Thymus (tissue), 11 donors: Measurements from ENCODE around the gene GAB2. TPM values are rescaled to one million over a fixed set of nuclear protein-coding genes. Genes with fewer than 3 reads are reported as not detected.

Source experiments
- DNase-seq, 9 donors: peaks; one replicate each; pipeline ENCODE4 v3.0.0-alpha.2; 2013; ENCODE audit warnings: low spot score in 9 of 9, low read depth in 6 of 9, missing footprints in 1 of 9
- H3K27ac ChIP-seq, 2 donors: one replicate each; pipeline ENCODE4 v1.5.1; 2013; ENCODE audit warnings: control low read depth in 1 of 2, low read depth in 1 of 2, low read length in 1 of 2, mild to moderate bottlenecking in 1 of 2, moderate library complexity in 1 of 2
- H3K27me3 ChIP-seq, 2 donors: one replicate each; pipeline ENCODE4 v1.5.1; 2013; ENCODE audit warnings: low read length in 1 of 2; ENCODE audit not compliant: control insufficient read depth in 2 of 2, insufficient read depth in 1 of 2
- H3K36me3 ChIP-seq, 2 donors: one replicate each; pipeline ENCODE4 v1.5.1; 2013; ENCODE audit warnings: low read length in 1 of 2, mild to moderate bottlenecking in 1 of 2, moderate library complexity in 1 of 2; ENCODE audit not compliant: control insufficient read depth in 2 of 2, insufficient read depth in 2 of 2
- H3K4me1 ChIP-seq, 2 donors: one replicate each; pipeline ENCODE4 v1.5.1; 2013; ENCODE audit warnings: low read length in 2 of 2; ENCODE audit not compliant: control insufficient read depth in 2 of 2, insufficient read depth in 2 of 2
- H3K4me3 ChIP-seq, 2 donors: one replicate each; pipeline ENCODE4 v1.5.1; 2013; ENCODE audit warnings: low read length in 2 of 2, control low read depth in 1 of 2, mild to moderate bottlenecking in 1 of 2
- H3K9me3 ChIP-seq, 2 donors: one replicate each; pipeline ENCODE4 v1.5.1; 2013; ENCODE audit warnings: low read length in 1 of 2, mild to moderate bottlenecking in 1 of 2; ENCODE audit not compliant: control insufficient read depth in 2 of 2, insufficient read depth in 1 of 2
- WGBS: extraction: QIAGEN DNeasy Blood & Tissue Kit; methylation state at CpG from one replicate; pipeline ENCODE4 v1.1.7; 2013; 5-methylcytosine and 5-hydroxymethylcytosine counted together
- polyA plus RNA-seq: library from polyadenylated mRNA; stranded (reverse); fragments of 200-250 nt; gene quantifications from one replicate; pipeline ENCODE4 v1.2.3, GENCODE V29; 2013
- total RNA-seq: library from RNA; stranded (reverse); fragments of 120-200 nt; gene quantifications from one replicate; pipeline ENCODE4 v1.2.4, GENCODE V29; 2013
- donor health status: healthy.

GAB2 gene
- total and polyA plus RNA-seq, 2 donors = 3.7 to 12.6 TPM

DNA sequence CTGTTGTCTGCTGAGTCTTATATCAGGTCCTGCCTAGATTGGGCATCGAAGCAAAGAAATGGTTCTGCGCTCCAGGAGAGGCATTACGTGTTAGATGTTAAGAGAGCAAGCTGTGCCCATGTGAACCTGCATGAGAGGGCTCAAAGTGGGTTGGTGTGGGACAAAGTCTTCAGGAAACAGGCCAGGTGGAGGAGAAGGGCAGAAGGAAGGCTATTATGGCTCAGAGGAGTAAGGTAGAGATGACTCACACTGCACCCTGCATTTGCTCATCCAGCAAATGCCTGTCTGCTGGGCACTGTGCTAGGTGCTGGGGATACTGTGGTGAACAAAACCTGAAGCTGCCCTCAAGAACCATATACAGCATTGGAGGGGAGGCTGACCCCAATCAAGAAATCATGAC, 223.1 kb downstream of the GAB2 start:
- Histone ChIP-seq H3K36me3 (peaks cover 7 to 21% of the 10 kb centered on the region in 2 donors), H3K27me3 (peaks cover 0 to 2% of the 10 kb centered on the region in 2 donors), H3K4me1 (peaks cover 17 to 60% of the 10 kb centered on the region in 2 donors), H3K4me3 (no peak overlapping the region), H3K9me3 (peaks cover 1 to 5% of the 10 kb centered on the region in 2 donors), H3K27ac (no peak overlapping the region)
- DNase-seq = no peak
- WGBS = 97% methylated on average over 3 of the region's 3 CpGs

DNA sequence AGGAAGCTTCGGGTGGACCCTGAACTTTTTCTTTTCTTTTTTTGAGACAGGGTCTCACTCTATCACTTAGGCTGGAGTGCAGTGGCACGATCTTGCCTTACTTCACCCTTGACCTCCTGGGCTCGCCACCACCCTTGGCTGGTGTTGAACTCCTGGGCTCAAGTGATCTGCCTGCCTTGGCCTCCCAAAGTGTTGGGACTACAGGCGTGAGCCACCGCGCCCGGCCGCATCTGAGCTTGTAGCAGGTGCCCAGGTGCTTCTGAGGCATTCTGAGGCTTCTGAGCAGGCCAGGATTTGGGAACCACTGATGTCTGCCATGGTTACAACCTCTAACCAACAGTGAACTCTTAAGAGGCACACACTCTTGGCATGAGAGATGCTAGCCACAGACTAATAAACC, 223.8 kb downstream of the GAB2 start:
- H3K4me1 ChIP-seq = peaks cover 20 to 62% of the 10 kb centered on the region in 2 donors
- 97% methylated on average over 8 of the region's 8 CpGs for WGBS

DNA sequence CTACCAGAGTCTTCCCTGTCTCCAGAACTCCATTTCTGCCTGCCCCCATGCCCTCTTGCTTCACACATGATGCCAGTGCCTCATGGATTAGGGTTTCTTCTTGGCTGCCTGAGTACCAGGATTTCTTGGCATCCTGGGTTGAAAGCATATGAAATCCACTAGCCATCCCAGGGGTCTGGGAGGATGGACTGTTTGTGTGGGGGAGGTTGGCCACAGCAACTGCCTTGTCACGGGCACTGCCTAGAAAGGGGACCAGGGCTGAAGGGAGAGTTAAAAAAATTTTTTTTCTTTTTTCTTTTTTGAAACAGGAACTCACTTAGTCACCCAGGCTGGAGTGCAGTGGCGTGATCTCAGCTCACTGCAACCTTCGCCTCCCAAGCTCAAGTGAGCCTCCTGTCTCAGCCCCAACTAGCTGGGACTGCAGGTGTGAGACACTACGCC, 224.7 kb downstream of the GAB2 start:
- DNase-seq = peak in 1 of 9 donors; percentile 42
- H3K27ac ChIP-seq = peak overlapping the region in 1 of 2 donors; percentile 55
- no peak overlapping the region for H3K4me3 ChIP-seq
- peaks cover 1 to 5% of the 10 kb centered on the region in 2 donors for H3K9me3 ChIP-seq
- peaks cover 0 to 2% of the 10 kb centered on the region in 2 donors for H3K27me3 ChIP-seq
- WGBS = 78% methylated on average over 4 of the region's 4 CpGs
- H3K36me3 ChIP-seq = peaks cover 6 to 12% of the 10 kb centered on the region in 2 donors
- H3K4me1 ChIP-seq = peaks cover 20 to 62% of the 10 kb centered on the region in 2 donors

More for the DNA sequence above, 223.8 kb downstream of the GAB2 start:
- Histone ChIP-seq H3K27ac (no peak overlapping the region), H3K9me3 (peaks cover 1 to 5% of the 10 kb centered on the region in 2 donors), H3K4me3 (no peak overlapping the region), H3K27me3 (peaks cover 0 to 2% of the 10 kb centered on the region in 2 donors), H3K36me3 (peaks cover 7 to 17% of the 10 kb centered on the region in 2 donors)
- no peak for DNase-seq

DNA sequence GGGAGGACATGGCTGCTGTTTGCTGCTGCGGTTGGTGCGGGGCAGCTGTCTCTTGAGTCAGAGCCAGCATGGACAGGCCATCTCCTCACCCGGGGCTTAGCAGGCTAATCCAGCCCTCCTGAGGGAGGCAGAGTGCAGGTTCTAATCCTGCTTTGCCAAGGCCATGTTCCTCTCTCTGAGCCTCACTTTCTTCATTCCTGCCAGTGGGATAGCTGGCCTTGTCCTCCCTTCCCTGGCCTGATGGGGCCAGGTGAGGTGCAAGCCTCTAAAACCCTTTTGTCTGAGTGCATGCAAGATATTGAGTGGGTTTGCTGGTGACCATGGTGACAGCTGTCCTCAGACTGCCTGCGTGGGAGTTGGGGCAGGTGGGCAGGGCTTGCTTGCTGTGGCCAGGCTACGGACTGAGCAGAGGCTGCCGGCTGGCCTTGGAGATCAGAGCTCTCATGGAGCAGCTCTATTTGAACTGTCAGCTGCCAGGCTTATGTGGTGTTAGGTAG, 225.3 kb downstream of the GAB2 start:
- DNase-seq = no peak
- Histone ChIP-seq H3K4me3 (no peak overlapping the region), H3K4me1 (peaks cover 20 to 62% of the 10 kb centered on the region in 2 donors), H3K27ac (no peak overlapping the region), H3K27me3 (peaks cover 0 to 2% of the 10 kb centered on the region in 2 donors), H3K36me3 (peaks cover 3 to 8% of the 10 kb centered on the region in 2 donors), H3K9me3 (peaks cover 1 to 5% of the 10 kb centered on the region in 2 donors)
- WGBS = 95% methylated on average over 6 of the region's 6 CpGs

DNA sequence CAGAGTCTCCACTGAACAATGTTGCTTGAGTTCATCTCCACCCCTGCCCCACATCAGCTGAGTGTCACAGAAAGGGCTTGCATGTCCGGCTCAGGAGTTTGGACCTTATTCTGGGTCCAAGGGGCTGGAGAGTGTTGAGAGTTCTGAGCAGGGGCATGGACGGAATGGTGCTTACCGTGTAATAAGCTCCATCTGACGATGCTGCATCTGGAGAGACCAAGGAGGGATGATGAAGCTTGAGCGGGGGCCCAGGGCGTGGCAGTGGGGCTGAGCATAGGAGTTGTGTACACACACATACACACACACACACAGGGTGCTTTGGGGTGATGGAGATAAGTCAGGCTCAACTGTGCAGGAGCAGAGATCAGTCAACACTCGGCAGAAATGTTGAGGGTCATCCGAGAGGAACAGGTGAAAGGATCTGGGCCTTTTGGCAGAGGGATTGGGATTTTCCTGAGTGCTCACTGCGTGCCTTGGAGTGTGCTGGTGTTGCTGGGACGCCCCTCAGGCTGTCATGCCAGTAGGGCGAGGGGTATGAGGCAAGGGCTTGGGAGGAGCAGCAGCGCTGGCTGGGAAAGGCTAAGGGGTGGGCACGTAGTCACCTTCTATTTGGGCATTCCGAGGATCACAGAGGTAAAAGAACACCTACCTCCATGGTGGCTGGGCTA, 226.6 kb downstream of the GAB2 start:
- Histone ChIP-seq H3K27me3 (peaks cover 0 to under 1% of the 10 kb centered on the region in 2 donors), H3K27ac (no peak overlapping the region), H3K4me1 (peaks cover 20 to 58% of the 10 kb centered on the region in 2 donors), H3K36me3 (peaks cover 0 to 3% of the 10 kb centered on the region in 2 donors), H3K9me3 (peaks cover 0 to 3% of the 10 kb centered on the region in 2 donors), H3K4me3 (no peak overlapping the region)
- no peak for DNase-seq
- WGBS = 96% methylated on average over 14 of the region's 14 CpGs

DNA sequence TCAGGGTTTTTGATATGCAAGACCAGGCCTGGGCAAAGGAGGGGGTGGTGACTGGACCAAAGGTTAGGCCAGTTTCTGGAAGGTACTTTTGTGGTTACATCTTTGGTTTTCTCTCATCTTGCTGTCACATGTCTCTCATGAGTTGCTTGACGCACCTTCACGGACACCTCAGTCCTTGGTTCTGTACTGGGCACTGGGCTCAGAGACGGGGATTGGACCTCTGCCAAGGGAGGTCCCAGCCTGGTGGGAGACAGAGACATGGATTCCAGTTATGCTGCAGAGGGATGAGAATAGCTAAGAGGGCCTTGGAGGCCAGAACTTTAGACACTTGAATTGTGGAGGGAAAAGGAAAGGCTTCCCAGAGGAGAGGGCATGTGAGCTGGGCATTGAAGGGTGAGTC, 227.2 kb downstream of the GAB2 start:
- H3K27me3 ChIP-seq = no peaks in the 10 kb centered on the region
- H3K9me3 ChIP-seq = no peaks in the 10 kb centered on the region
- no peak overlapping the region for H3K27ac ChIP-seq
- peaks cover 0 to 3% of the 10 kb centered on the region in 2 donors for H3K36me3 ChIP-seq
- H3K4me3 ChIP-seq = no peak overlapping the region
- peaks cover 20 to 52% of the 10 kb centered on the region in 2 donors for H3K4me1 ChIP-seq
- WGBS = 84% methylated on average over 3 of the region's 3 CpGs
- DNase-seq = no peak

DNA sequence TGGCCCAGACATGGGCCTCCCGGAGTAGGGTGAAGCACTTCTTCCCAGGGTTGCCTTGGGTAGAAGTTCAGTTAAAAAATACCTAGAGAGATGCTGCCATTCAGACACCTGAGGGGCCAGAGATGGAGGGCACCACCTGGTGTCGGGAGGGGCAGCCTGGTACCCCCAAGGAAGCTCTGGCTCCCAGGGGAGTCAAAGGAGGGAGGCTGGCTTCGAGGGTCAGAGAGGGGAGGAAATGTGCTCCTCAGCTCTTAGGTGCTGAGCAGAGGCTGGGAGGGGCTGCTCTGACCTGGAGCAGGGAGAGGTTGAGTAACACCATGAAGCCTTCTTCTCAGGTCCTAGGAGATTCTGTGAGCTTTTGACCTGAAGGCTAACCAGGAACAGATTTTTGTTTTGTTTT, 227.8 kb downstream of the GAB2 start:
- no peaks in the 10 kb centered on the region for H3K9me3 ChIP-seq
- peaks cover 20 to 50% of the 10 kb centered on the region in 2 donors for H3K4me1 ChIP-seq
- H3K36me3 ChIP-seq = peaks cover 0 to 3% of the 10 kb centered on the region in 2 donors
- peak overlapping the region in 1 of 2 donors; percentile 46 for H3K27ac ChIP-seq
- no peak for DNase-seq
- WGBS = 69% methylated on average over 3 of the region's 3 CpGs
- peak overlapping the region; percentile 87 to 95 for H3K4me3 ChIP-seq
- no peaks in the 10 kb centered on the region for H3K27me3 ChIP-seq

DNA sequence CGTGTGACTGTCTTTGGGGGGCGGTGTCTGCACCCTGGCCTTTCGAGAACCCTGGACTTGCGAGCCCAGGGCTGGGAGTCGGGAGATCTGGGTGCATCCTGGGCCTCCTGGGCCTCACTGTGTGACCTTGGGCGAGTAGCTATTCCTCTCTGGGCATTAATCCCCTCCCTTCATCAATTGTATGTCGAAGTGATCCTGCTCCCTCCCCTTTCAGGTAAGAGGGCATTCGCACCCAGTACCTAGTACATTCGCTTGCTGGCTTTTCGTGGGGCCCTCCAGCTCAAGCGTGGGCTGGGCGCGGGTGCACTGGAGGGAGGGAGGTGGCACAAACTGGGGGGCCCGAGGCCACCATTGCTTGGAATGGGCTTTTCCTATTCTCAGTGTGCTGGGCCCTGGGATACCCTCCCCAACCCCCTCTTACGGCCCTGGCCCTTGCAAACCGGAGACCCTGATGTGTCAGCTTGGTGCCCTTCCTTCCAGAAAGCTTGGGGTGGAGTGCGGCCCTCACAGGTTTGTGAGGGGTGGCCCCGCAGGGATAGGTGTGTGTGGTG, 228.4 kb downstream of the GAB2 start:
- peaks cover 0 to 3% of the 10 kb centered on the region in 2 donors for H3K36me3 ChIP-seq
- peaks cover 20 to 50% of the 10 kb centered on the region in 2 donors for H3K4me1 ChIP-seq
- H3K4me3 ChIP-seq = peak overlapping the region; percentile 87 to 95
- DNase-seq = no peak
- H3K27me3 ChIP-seq = no peaks in the 10 kb centered on the region
- H3K9me3 ChIP-seq = no peaks in the 10 kb centered on the region
- 63% methylated on average over 18 of the region's 18 CpGs for WGBS
- peak overlapping the region in 1 of 2 donors; percentile 85 for H3K27ac ChIP-seq
